LNCaP clone FGC (cell line): ENCODE data around the gene CCM2.
A peak's percentile ranks its signal among the peaks of the same experiment; 100 is the strongest.

Source experiments
- DNase-seq: peaks from one replicate; pipeline ENCODE4 v3.0.0-alpha.2; 2011; ENCODE audit warnings: low read depth
- H3K4me3 ChIP-seq: 2 replicates; pipeline ENCODE4 v1.5.1; 2011; ENCODE audit warnings: mild to moderate bottlenecking, low read depth, low read length, control low read depth
- TF ChIP-seq, protein P1 (sequence below): IDR thresholded peaks from 2 replicates; pipeline ENCODE4 v1.5.1; 2012; ENCODE audit warnings: mild to moderate bottlenecking; ENCODE audit not compliant: control insufficient read depth, insufficient read depth; ENCODE audit errors: extremely low read depth

Gene CCM2

GRCh38 chr7:44960011-44960580 is 39.9 kb upstream of the CCM2 start:
- TF ChIP-seq, protein P1, sequence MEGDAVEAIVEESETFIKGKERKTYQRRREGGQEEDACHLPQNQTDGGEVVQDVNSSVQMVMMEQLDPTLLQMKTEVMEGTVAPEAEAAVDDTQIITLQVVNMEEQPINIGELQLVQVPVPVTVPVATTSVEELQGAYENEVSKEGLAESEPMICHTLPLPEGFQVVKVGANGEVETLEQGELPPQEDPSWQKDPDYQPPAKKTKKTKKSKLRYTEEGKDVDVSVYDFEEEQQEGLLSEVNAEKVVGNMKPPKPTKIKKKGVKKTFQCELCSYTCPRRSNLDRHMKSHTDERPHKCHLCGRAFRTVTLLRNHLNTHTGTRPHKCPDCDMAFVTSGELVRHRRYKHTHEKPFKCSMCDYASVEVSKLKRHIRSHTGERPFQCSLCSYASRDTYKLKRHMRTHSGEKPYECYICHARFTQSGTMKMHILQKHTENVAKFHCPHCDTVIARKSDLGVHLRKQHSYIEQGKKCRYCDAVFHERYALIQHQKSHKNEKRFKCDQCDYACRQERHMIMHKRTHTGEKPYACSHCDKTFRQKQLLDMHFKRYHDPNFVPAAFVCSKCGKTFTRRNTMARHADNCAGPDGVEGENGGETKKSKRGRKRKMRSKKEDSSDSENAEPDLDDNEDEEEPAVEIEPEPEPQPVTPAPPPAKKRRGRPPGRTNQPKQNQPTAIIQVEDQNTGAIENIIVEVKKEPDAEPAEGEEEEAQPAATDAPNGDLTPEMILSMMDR = no peak
- DNase-seq = no peak
- no peak overlapping the region for H3K4me3 ChIP-seq

DNA sequence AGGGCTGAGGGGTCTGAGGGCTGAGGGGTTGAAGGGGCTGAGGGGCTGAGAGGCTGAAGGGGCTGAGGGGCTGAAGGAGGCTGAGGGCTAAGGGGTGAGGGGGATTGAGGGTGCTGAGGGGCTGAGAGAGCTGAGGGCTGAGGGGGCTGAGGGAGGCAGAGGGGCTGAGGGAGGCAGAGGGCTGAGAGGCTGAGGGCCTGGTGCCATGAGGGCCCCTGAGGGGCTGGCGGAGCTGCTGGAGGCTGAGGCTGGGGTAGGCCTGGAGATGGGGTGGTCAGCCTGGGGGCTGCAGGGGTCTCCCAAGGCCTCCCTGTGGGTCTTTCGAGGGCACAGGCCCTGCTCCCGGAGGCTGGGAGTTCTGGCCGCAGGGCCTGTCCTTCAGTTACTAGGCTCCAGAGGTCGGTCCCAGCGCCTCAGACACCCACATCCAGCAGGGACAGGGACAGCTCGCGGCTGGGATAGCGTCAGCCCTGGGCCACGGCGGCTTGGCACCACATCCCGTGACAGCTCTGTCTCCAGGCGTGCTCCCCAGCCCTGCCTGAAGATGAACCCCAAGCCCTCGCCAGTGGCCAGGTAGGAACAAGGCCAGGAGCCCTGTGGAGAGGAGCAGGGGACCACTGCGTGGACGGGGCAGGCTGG is 38.0 kb upstream of the CCM2 start:
- no peak for DNase-seq
- no peak overlapping the region for H3K4me3 ChIP-seq
- TF ChIP-seq, protein P1 = no peak

DNA sequence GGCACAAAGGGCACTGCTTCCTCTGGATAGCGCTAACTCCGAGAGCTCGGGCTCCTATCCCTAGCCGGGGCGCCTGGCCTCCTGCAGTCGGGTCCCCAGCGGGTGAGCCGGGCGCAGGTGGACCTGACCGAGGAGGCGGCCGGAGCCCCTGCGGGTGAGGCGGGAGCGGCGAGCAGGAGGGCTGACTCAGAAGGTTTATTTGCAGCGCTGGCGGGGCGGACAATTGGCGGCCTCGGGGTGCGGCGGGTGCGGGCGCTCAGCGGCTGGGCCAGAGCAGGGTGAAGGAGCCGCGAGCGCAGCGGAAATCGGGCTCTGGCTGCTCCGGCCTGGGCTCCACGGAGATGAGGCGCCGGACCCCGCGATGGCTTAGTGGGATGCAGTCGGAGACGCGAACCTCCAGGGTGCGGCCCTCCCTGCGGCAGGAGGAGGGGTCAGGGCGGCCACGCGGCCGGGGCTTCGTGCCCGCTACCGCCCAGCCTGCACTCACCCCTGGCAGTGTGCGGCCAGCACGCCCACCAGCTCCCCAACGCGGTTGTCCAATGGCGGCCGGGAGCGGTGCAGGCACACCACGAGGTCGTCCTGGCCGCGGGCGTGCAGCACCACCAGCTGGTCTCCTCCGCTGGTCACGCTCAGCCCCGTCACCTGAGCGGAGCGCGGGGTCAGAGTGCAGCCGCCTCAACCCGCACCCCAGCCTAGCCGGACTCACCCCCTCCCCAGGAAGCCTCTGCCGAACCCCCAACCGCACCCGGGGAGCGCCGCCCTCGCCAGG is 37.3 kb upstream of the CCM2 start:
- DNase-seq = no peak
- no peak overlapping the region for H3K4me3 ChIP-seq
- TF ChIP-seq, protein P1 = no peak

DNA sequence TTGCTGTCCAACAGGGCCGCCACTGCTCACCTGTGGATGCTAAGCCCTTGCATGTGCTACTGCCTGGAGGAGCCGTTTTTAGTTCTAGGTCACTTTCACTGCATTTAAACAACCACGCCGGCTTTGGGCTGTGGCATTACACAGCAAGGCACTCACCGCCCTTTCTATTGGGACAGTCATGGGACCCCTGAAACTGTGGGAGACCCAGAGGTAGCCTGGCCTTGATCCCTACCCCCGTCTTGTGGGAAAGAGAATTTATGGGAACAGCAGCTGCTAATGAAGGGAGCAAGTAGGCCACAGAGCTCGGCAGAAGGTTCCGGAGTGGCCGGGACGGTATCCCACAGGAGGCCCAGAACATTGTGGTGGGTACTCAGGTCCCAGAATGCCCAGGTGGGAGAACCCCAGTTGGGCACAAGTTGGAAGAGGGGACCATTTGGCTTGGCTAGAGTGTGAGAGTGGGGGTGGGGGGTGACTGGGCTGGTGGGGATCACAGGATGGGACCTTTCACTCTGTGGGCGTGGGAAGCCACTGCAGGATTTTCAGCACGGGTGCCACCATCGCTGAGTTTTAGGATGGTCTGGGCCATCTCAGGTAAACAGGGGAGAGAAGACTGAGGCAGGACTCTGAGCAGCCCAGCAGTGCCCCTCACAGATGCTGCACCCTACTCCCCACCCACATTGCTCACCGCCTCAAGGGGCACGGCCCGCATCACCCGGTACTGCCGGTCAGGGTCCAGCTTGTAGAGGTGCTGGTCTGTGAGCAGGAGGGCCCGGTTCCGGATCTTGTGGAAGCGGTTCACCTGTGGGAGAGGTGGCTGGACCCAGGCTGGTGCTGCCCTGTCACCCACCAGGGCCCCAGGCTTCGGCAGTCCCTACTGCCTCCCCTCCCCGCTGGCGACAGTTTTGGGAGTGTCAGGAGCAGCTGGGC is 36.4 kb upstream of the CCM2 start:
- no peak overlapping the region for H3K4me3 ChIP-seq
- no peak for DNase-seq
- TF ChIP-seq, protein P1 = no peak

- no peak for DNase-seq
- TF ChIP-seq, protein P1 = peak; percentile 37
- no peak overlapping the region for H3K4me3 ChIP-seq
These were observed 35.6 kb upstream of the CCM2 start for GRCh38 chr7:44964384-44964830.

DNA sequence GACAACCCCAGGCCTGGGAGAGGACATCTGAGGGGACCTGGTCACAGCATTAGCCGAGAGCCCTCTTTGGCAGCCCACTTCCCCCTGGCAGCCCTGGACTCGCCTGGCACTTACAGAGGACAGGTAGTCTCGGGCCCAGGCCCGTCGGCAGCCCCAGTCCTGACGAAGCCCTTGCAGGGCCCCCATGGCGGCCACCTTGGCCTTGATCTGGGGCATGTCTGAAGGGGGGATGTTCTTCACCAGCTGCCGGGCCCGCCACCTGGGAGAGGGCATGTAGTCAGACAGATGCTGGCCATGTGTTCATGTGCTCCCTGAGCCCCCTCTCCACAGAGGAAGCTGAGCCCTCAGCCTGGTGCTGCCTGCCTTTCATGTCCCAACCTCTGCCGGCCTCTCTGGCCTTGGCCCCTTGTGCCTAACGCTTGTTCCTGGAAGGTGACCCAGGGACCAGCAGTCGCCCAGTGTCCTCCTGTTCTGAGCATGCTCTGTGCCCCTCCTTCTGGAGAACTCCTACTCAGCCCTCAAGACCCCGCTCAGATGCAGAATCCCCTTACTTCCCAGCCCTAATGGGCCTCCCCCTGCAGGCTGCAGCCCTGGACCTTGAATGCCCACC is 35.1 kb upstream of the CCM2 start:
- H3K4me3 ChIP-seq = no peak overlapping the region
- no peak for DNase-seq
- TF ChIP-seq, protein P1 = no peak
